RCC 7860 (cell line): ENCODE data around the gene GTPBP1.

ENCODE experiments used
- DNase-seq: peaks from one replicate; pipeline ENCODE4 v3.0.0-alpha.2; 2015; ENCODE audit warnings: low spot score
- FAIRE-seq: peaks from 2 replicates; lab custom pipeline; 2012; peaks lifted over from hg19 to GRCh38; lab: Jason Lieb, UNC

GTPBP1 gene

GRCh38 chr22:38705235-38706100 is at the start of gene GTPBP1:
Gene GTPBP1 (plus strand): TSS chr22:38705944. CDS start chr22:38705956, 12 bp downstream.
- DNase-seq (peak; percentile 100), FAIRE-seq (peak; percentile 96)

GRCh38 chr22:38656256-38657044 is 49.3 kb upstream of the GTPBP1 start, which contains the start of the genes CBY1 and FAM227A:
Gene CBY1 (plus strand): TSS chr22:38656638. CDS start chr22:38668055, 11,417 bp downstream.
Gene FAM227A (minus strand): TSS chr22:38656392. CDS start chr22:38650168, 6,224 bp downstream.
- DNase-seq (peak; percentile 77), FAIRE-seq (no peak)

- no peak for FAIRE-seq
- no peak for DNase-seq
These were observed 48.5 kb upstream of the GTPBP1 start for GRCh38 chr22:38657045-38657909.

- FAIRE-seq, result no peak
- no peak for DNase-seq
These were observed 30.9 kb upstream of the GTPBP1 start for GRCh38 chr22:38674888-38675287.

GRCh38 chr22:38675833-38676232 is 29.9 kb upstream of the GTPBP1 start:
- FAIRE-seq (no peak), DNase-seq (no peak)

- DNase-seq (peak; percentile 71), FAIRE-seq (no peak)
These were observed 24.0 kb upstream of the GTPBP1 start, which contains the start of gene TOMM22 for GRCh38 chr22:38681582-38682335. Gene TOMM22 (plus strand): TSS chr22:38681957. CDS start chr22:38681979, 22 bp downstream.

- FAIRE-seq (no peak), DNase-seq (no peak)
These were observed 20.8 kb upstream of the GTPBP1 start for GRCh38 chr22:38684895-38685294.

DNA sequence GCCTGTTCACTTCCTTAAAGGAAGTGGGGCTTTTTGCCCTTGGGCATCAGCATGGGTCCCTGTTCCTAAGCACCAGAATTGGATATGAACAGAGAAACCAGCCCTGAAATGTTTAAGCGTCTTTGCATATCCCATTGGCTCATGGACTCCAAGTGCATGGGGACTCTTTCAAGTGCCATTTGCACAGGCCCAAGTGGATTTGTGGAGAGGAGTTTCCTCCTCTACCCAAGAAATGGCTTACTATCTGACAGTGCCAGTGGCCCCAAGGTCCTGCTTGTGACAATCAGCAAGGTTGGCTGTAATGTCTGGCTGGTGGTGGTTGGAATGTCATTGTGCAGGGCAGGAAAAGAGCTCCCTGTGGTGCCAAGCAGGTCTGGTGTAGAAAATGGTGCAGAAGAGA is 20.0 kb upstream of the GTPBP1 start:
- FAIRE-seq, result no peak
- no peak for DNase-seq

GRCh38 chr22:38689651-38690050 is 16.1 kb upstream of the GTPBP1 start:
- no peak for FAIRE-seq
- no peak for DNase-seq

- FAIRE-seq (no peak), DNase-seq (no peak)
These were observed 11.7 kb upstream of the GTPBP1 start for GRCh38 chr22:38694049-38694448.

DNA sequence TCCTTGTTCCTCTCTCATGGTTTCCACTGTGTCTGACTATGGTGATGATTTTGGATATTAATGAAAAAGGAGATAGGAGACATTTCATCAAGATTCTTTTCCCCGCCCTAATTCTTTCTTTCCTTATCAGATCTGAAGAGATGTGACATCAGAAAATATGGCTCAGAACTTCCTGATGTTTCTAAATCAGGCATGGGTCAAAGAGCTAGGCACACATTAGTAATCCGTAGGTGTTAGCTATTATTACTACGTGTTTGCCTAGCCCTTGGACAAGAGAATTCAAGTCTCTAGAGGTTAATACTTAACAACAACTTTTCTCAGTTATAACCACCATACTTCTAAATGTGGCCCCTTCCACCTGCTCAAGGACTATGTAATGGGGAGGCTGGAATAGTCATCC is 10.8 kb upstream of the GTPBP1 start:
- no peak for DNase-seq
- FAIRE-seq, result no peak

- DNase-seq, result peak; percentile 70
- FAIRE-seq, result peak; percentile 80
These were observed 8.9 kb upstream of the GTPBP1 start for GRCh38 chr22:38696606-38697424.

GRCh38 chr22:38697425-38698089 is 8.2 kb upstream of the GTPBP1 start:
- DNase-seq, result no peak

GRCh38 chr22:38698407-38699094 is 7.2 kb upstream of the GTPBP1 start:
- DNase-seq, result no peak
- no peak for FAIRE-seq

More at GRCh38 chr22:38697425-38698089, 8.2 kb upstream of the GTPBP1 start:
- no peak for FAIRE-seq

- DNase-seq (no peak), FAIRE-seq (no peak)
These were observed 6.6 kb upstream of the GTPBP1 start for GRCh38 chr22:38699143-38699542.

- DNase-seq (peak; percentile 6), FAIRE-seq (no peak)
These were observed 6.0 kb upstream of the GTPBP1 start for GRCh38 chr22:38699784-38700183.

GRCh38 chr22:38700270-38700788 is 5.4 kb upstream of the GTPBP1 start:
- DNase-seq, result peak; percentile 34

More at GRCh38 chr22:38700270-38700788, 5.4 kb upstream of the GTPBP1 start:
- no peak for FAIRE-seq
